ENCODE measurements around the gene CASQ2.

The CASQ2 gene

DNA sequence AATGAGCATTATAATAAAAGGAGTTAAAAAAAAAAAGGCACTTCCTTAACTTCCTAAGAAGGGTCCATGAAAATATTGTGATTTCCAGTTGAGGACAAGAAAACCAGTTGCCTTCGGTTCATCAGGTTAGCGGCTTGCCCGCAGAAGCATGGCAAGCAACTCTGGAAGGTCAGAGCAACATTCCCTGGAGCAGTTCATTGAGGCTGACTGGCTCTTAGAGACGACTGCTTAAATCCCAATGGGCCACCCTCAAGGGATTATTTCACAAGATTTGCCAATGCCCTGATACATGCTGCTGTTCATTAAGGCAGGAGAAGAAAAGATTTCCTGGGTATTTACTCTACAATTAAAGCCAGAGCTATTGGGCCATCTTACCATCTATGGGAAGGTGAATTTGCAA, 29.0 kb upstream of the CASQ2 start:
- no peaks in the 10 kb centered on the region for H3K4me1 ChIP-seq
- TF ChIP-seq, protein P1, sequence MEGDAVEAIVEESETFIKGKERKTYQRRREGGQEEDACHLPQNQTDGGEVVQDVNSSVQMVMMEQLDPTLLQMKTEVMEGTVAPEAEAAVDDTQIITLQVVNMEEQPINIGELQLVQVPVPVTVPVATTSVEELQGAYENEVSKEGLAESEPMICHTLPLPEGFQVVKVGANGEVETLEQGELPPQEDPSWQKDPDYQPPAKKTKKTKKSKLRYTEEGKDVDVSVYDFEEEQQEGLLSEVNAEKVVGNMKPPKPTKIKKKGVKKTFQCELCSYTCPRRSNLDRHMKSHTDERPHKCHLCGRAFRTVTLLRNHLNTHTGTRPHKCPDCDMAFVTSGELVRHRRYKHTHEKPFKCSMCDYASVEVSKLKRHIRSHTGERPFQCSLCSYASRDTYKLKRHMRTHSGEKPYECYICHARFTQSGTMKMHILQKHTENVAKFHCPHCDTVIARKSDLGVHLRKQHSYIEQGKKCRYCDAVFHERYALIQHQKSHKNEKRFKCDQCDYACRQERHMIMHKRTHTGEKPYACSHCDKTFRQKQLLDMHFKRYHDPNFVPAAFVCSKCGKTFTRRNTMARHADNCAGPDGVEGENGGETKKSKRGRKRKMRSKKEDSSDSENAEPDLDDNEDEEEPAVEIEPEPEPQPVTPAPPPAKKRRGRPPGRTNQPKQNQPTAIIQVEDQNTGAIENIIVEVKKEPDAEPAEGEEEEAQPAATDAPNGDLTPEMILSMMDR (IDR thresholded peaks at IDR 0.05) = no peak
- intact Hi-C loops (cut with DNase I; ENCODE audit: low total_unique reads) = no loop called here
- H3K27me3 ChIP-seq = peaks cover 0 to 10% of the 10 kb centered on the region in 2 donors
- H3K36me3 ChIP-seq = no peaks in the 10 kb centered on the region
- H3K4me3 ChIP-seq = no peak overlapping the region
- H3K27ac ChIP-seq = no peak overlapping the region
- H3K9me3 ChIP-seq = no peaks in the 10 kb centered on the region
- no peak for DNase-seq

DNA sequence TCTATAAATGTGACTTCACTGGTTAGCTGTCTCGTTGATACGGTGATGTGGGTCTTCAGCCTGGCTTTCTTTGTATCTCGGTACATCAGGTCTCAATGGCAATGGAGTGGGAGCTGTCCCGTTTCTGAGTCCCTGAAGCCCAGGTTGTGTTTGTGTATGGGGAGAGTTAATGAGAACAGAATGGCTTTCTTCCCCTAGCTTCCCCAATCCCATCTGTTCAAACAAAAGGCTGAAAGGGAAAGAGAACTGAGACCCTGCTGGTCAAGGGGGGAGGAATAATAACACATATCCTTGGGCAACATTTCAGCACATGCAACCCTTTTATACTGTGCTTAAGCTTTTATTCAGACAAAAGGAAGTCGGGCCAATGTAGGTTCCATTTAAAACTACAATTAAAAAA, 28.4 kb upstream of the CASQ2 start:
- Histone ChIP-seq H3K4me3 (no peak overlapping the region), H3K9me3 (no peaks in the 10 kb centered on the region), H3K27ac (no peak overlapping the region), H3K36me3 (no peaks in the 10 kb centered on the region), H3K4me1 (no peaks in the 10 kb centered on the region), H3K27me3 (peaks cover 0 to 10% of the 10 kb centered on the region in 2 donors)
- no peak for DNase-seq
- TF ChIP-seq, protein P1 (IDR thresholded peaks at IDR 0.05) = no peak
- intact Hi-C loops (cut with DNase I; ENCODE audit: low total_unique reads) = no loop called here

GRCh38 chr1:115796036-115796435, 27.5 kb upstream of the CASQ2 start:
- no peaks in the 10 kb centered on the region for H3K4me1 ChIP-seq
- peaks cover 0 to 10% of the 10 kb centered on the region in 2 donors for H3K27me3 ChIP-seq
- no peak for DNase-seq
- intact Hi-C loops (cut with DNase I; ENCODE audit: low total_unique reads) = no loop called here
- H3K27ac ChIP-seq = no peak overlapping the region
- H3K9me3 ChIP-seq = no peaks in the 10 kb centered on the region
- no peak overlapping the region for H3K4me3 ChIP-seq
- TF ChIP-seq, protein P1 (IDR thresholded peaks at IDR 0.05) = no peak
- H3K36me3 ChIP-seq = no peaks in the 10 kb centered on the region

GRCh38 chr1:115794976-115795639, 26.6 kb upstream of the CASQ2 start:
- intact Hi-C loops (cut with DNase I; ENCODE audit: low total_unique reads) = no loop called here
- Histone ChIP-seq H3K4me3 (no peak overlapping the region), H3K9me3 (no peaks in the 10 kb centered on the region), H3K27ac (no peak overlapping the region), H3K4me1 (no peaks in the 10 kb centered on the region), H3K36me3 (no peaks in the 10 kb centered on the region), H3K27me3 (peaks cover 0 to 10% of the 10 kb centered on the region in 2 donors)
- DNase-seq = no peak
- TF ChIP-seq, protein P1 (IDR thresholded peaks at IDR 0.05) = no peak

- no peaks in the 10 kb centered on the region for H3K4me1 ChIP-seq
- H3K36me3 ChIP-seq = no peaks in the 10 kb centered on the region
- DNase-seq = no peak
- H3K27ac ChIP-seq = no peak overlapping the region
- H3K27me3 ChIP-seq = peaks cover 0 to 10% of the 10 kb centered on the region in 2 donors
- intact Hi-C loops (cut with DNase I; ENCODE audit: low total_unique reads) = no loop called here
- no peaks in the 10 kb centered on the region for H3K9me3 ChIP-seq
- TF ChIP-seq, protein P1 (IDR thresholded peaks at IDR 0.05) = no peak
- no peak overlapping the region for H3K4me3 ChIP-seq
Measured at GRCh38 chr1:115793162-115793561, 24.6 kb upstream of the CASQ2 start.

- Histone ChIP-seq H3K4me3 (no peak overlapping the region), H3K4me1 (no peaks in the 10 kb centered on the region), H3K36me3 (no peaks in the 10 kb centered on the region), H3K27me3 (peaks cover 0 to 10% of the 10 kb centered on the region in 2 donors), H3K27ac (no peak overlapping the region), H3K9me3 (no peaks in the 10 kb centered on the region)
- TF ChIP-seq, protein P1 (IDR thresholded peaks at IDR 0.05) = no peak
- no peak for DNase-seq
- intact Hi-C loops (cut with DNase I; ENCODE audit: low total_unique reads) = no loop called here
Measured at GRCh38 chr1:115791816-115792215, 23.3 kb upstream of the CASQ2 start.

All from tibial artery (tissue), 4 donors.